Endothelial cell of umbilical vein (primary cell): ENCODE results near the gene POU1F1. TPM values are rescaled to one million over a fixed set of nuclear protein-coding genes. Genes with fewer than 3 reads are reported as not detected.

ENCODE experiments used
- BruUV-seq: library from RNA; stranded (reverse); fragments of 400-500 nt; replicated peaks from 2 replicates; lab custom pipeline; 2021; lab: Mats Ljungman, UMichigan
- CTCF ChIA-PET: fragments of 300-600, 350-600 bp; sonication (Branson Sonifier 250); formaldehyde crosslinking; loops from one replicate; lab custom pipeline; 2021; ENCODE audit warnings: antibody characterized with exemption, inconsistent platforms; lab: Charles Lee
- POLR2A ChIA-PET: fragments of 300-600, 350-600 bp; sonication (Branson Sonifier 250); formaldehyde crosslinking; loops from one replicate; lab custom pipeline; 2021; ENCODE audit warnings: antibody characterized with exemption, inconsistent platforms; lab: Charles Lee
- DNase-seq: peaks from one replicate; pipeline ENCODE4 v3.0.0-alpha.2; 2011; ENCODE audit warnings: low read depth, low spot score
- FAIRE-seq: peaks from 2 replicates; lab custom pipeline; 2011; peaks lifted over from hg19 to GRCh38; lab: Jason Lieb, UNC
- H2AFZ ChIP-seq: 2 replicates; pipeline ENCODE4 v1.6.0; 2012; ENCODE audit warnings: low read depth, low read length, control low read depth, inconsistent platforms
- H3K27ac ChIP-seq: 2 replicates; pipeline ENCODE4 v1.5.1; 2011; ENCODE audit warnings: low read depth, mild to moderate bottlenecking, control low read depth, low read length, moderate library complexity; ENCODE audit not compliant: insufficient read depth
- H3K27me3 ChIP-seq, 2 experiments: 2 replicates each; pipeline versions ENCODE4 v1.6.0 to v1.6.1; 2011; ENCODE audit warnings: low read length in 2 of 2, mixed read lengths in 1 of 2; ENCODE audit not compliant: control insufficient read depth in 2 of 2, insufficient read depth in 2 of 2
- H3K36me3 ChIP-seq, 2 experiments: 2 replicates in 1 of 2; 3 replicates in 1 of 2; pipeline ENCODE4 v1.5.1; 2011; ENCODE audit warnings: low read length in 2 of 2, mild to moderate bottlenecking in 1 of 2, moderate library complexity in 1 of 2; ENCODE audit not compliant: control insufficient read depth in 2 of 2, insufficient read depth in 2 of 2; ENCODE audit errors: extremely low read depth in 1 of 2
- H3K4me1 ChIP-seq: 3 replicates; pipeline ENCODE4 v1.5.1; 2011; ENCODE audit warnings: mild to moderate bottlenecking, low read length; ENCODE audit not compliant: control insufficient read depth, insufficient read depth; ENCODE audit errors: extremely low read depth
- H3K4me2 ChIP-seq: 2 replicates; pipeline ENCODE4 v1.6.1; 2011; ENCODE audit warnings: low read length, control low read depth, mixed read lengths; ENCODE audit not compliant: insufficient read depth
- H3K4me3 ChIP-seq, 3 experiments: fragments of 200-600 bp in 1 of 3; sonication (generic), shearing (Covaris generic) in 1 of 3; replicated peaks in 1 of 3; 2 replicates each; pipeline ENCODE4 v1.5.1; 2011 to 2016; ENCODE audit warnings: control low read depth in 3 of 3, low read length in 3 of 3, mild to moderate bottlenecking in 2 of 3, inconsistent platforms in 1 of 3, low read depth in 1 of 3, moderate library complexity in 1 of 3; ENCODE audit not compliant: insufficient read depth in 1 of 3
- H3K79me2 ChIP-seq: 2 replicates; pipeline ENCODE4 v1.6.0; 2012; ENCODE audit warnings: low read length, inconsistent platforms; ENCODE audit not compliant: control insufficient read depth, insufficient read depth
- H3K9ac ChIP-seq: replicated peaks from 2 replicates; pipeline ENCODE3; 2011; ENCODE audit warnings: low read length, control low read depth; ENCODE audit not compliant: insufficient read depth; ENCODE audit errors: extremely low read depth
- H3K9me1 ChIP-seq: replicated peaks from 3 replicates; pipeline ENCODE4 v1.6.0; 2011; ENCODE audit warnings: mild to moderate bottlenecking, low read length; ENCODE audit not compliant: control insufficient read depth, insufficient read depth; ENCODE audit errors: extremely low read depth
- H3K9me3 ChIP-seq: replicated peaks from 2 replicates; pipeline ENCODE4 v1.5.1; 2012; ENCODE audit warnings: low read length, inconsistent platforms; ENCODE audit not compliant: control insufficient read depth, insufficient read depth
- H4K20me1 ChIP-seq: replicated peaks from 2 replicates; pipeline ENCODE3; 2011; ENCODE audit warnings: mild to moderate bottlenecking, low read length; ENCODE audit not compliant: control insufficient read depth, insufficient read depth; ENCODE audit errors: extremely low read depth
- EZH2 ChIP-seq: IDR thresholded peaks from 2 replicates; pipeline ENCODE4 v1.6.1; 2012; ENCODE audit warnings: borderline replicate concordance, low read depth, mild to moderate bottlenecking, moderate library complexity, low read length, inconsistent platforms; ENCODE audit not compliant: severe bottlenecking
- FOS ChIP-seq: IDR thresholded peaks from 2 replicates; pipeline ENCODE4 v1.6.1; 2011; ENCODE audit warnings: mild to moderate bottlenecking, low read length, moderate library complexity, borderline replicate concordance; ENCODE audit not compliant: insufficient read depth
- GATA2 ChIP-seq: IDR thresholded peaks from 2 replicates; pipeline ENCODE4 v1.7.0; 2011; ENCODE audit warnings: low read depth, mild to moderate bottlenecking, moderate library complexity, mixed read lengths, low read length; ENCODE audit not compliant: insufficient read length, insufficient read depth
- JUN ChIP-seq: IDR thresholded peaks from 2 replicates; pipeline ENCODE4 v1.6.1; 2011; ENCODE audit warnings: borderline replicate concordance, low read depth; ENCODE audit not compliant: insufficient read length, insufficient read depth
- MYC ChIP-seq: IDR thresholded peaks from one replicate; pipeline ENCODE4 v1.6.1; 2011; ENCODE audit warnings: mild to moderate bottlenecking, low read depth, low read length
- POLR2A ChIP-seq: IDR thresholded peaks from 2 replicates; pipeline ENCODE4 v1.6.1; 2012; ENCODE audit warnings: low read depth, mild to moderate bottlenecking, control low read depth, low read length
- POLR2AphosphoS5 ChIP-seq: IDR thresholded peaks from 2 replicates; pipeline ENCODE4 v1.6.1; 2012; ENCODE audit warnings: low read depth, mild to moderate bottlenecking, control low read depth, low read length, moderate library complexity; ENCODE audit not compliant: insufficient read depth
- dilution Hi-C: fragments of 300-500 bp; cut with MboI; formaldehyde crosslinking; loops from one replicate; pipeline ENCODE4 v1.15.0; 2019; ENCODE audit warnings: low sequenced_read_pairs; ENCODE audit not compliant: extremely low pct_ligation_motif_present
- intact Hi-C: fragments of 100-400 bp; cut with micrococcal nuclease; formaldehyde crosslinking; loops from one replicate; pipeline ENCODE4 v1.10.0; 2022
- polyA plus RNA-seq, 4 experiments: library from polyadenylated mRNA; depleted of rRNA in 3 of 4; stranded (reverse) in 3 of 4; unstranded in 1 of 4; fragments of >200 nt; gene quantifications; 2 replicates each; pipeline versions ENCODE4 v1.2.1 to v1.2.3, GENCODE V29; 2011 to 2012; ENCODE audit warnings: missing spikeins in 1 of 4
- total RNA-seq: library from RNA; stranded (reverse); gene quantifications from 2 replicates; pipeline ENCODE4 v1.2.3, GENCODE V29; 2021
- TF ChIP-seq, protein P1 (sequence below), 2 donors: IDR thresholded peaks; 1 replicate in 1 of 2; 2 replicates in 1 of 2; pipeline ENCODE4 v1.5.1; 2011; ENCODE audit warnings: low read length in 2 of 2, mild to moderate bottlenecking in 2 of 2, moderate library complexity in 2 of 2, control low read depth in 1 of 2, inconsistent platforms in 1 of 2, low read depth in 1 of 2; ENCODE audit not compliant: insufficient read depth in 1 of 2; ENCODE audit errors: extremely low read depth in 1 of 2
- TF ChIP-seq, protein P2 (sequence below): IDR thresholded peaks from 2 replicates; pipeline ENCODE4 v1.6.1; 2011; ENCODE audit not compliant: insufficient read depth, insufficient read length

POU1F1 gene
- total and polyA plus RNA-seq, 2 donors (not counting 3 experiments of a cell fraction or from before 2014, with no cell fraction given) = not detected

DNA sequence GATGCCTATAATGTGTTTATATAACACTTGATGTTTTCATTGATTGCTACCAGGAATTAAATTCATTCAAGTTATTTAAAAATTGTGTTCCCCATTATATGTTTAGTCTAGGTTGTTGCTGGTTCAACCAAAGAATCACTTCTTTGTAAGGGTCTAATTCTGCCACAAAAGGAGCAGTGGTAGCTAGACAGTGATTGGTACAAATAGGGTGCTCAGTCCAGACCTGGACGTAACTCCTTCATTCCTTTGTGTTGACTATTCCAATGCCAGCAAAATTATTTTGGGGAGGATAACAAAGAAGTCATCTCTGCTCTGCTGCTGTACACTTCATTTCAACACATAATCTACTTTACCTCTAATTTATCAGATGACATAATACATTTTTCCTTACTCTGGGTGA lies 48.1 kb downstream of the POU1F1 start:
- H2AFZ ChIP-seq = no peak overlapping the region
- H3K27me3 ChIP-seq = peaks cover 10 to 17% of the 10 kb centered on the region in 2 experiments
- peak overlapping the region in 1 of 3 experiments; percentile 99 for H3K4me3 ChIP-seq
- no peaks in the 10 kb centered on the region for H3K36me3 ChIP-seq
- H3K79me2 ChIP-seq = peaks cover 27% of the 10 kb centered on the region
- FAIRE-seq (no peak), DNase-seq (no peak)
- H3K9ac ChIP-seq = no peak overlapping the region
- peaks cover 8% of the 10 kb centered on the region for H4K20me1 ChIP-seq
- intact Hi-C loops = no loop called here
- H3K4me2 ChIP-seq = peak overlapping the region; percentile 99
- H3K9me1 ChIP-seq = no peaks in the 10 kb centered on the region
- dilution Hi-C loops = no loop called here
- POLR2A ChIA-PET = no interaction called here
- no peak overlapping the region for H3K27ac ChIP-seq
- CTCF ChIA-PET = no interaction called here
- peaks cover 13% of the 10 kb centered on the region for H3K4me1 ChIP-seq
- H3K9me3 ChIP-seq = no peaks in the 10 kb centered on the region
- BruUV-seq = no TSS peak
- TF ChIP-seq POLR2AphosphoS5 (no peak), EZH2 (no peak), GATA2 (no peak), JUN (no peak), POLR2A (no peak), MYC (no peak), FOS (no peak)
- TF ChIP-seq, protein P1, sequence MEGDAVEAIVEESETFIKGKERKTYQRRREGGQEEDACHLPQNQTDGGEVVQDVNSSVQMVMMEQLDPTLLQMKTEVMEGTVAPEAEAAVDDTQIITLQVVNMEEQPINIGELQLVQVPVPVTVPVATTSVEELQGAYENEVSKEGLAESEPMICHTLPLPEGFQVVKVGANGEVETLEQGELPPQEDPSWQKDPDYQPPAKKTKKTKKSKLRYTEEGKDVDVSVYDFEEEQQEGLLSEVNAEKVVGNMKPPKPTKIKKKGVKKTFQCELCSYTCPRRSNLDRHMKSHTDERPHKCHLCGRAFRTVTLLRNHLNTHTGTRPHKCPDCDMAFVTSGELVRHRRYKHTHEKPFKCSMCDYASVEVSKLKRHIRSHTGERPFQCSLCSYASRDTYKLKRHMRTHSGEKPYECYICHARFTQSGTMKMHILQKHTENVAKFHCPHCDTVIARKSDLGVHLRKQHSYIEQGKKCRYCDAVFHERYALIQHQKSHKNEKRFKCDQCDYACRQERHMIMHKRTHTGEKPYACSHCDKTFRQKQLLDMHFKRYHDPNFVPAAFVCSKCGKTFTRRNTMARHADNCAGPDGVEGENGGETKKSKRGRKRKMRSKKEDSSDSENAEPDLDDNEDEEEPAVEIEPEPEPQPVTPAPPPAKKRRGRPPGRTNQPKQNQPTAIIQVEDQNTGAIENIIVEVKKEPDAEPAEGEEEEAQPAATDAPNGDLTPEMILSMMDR (IDR thresholded peaks at IDR 0.05; ENCODE audit: extremely low read depth in 1 of 2, insufficient read depth in 1 of 2, low read depth in 1 of 2, low read length in 2 of 2) = no peak
- TF ChIP-seq, protein P2, sequence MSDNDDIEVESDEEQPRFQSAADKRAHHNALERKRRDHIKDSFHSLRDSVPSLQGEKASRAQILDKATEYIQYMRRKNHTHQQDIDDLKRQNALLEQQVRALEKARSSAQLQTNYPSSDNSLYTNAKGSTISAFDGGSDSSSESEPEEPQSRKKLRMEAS = no peak
